PC-3 (cell line): ENCODE results near the gene ZNF493. TPM values are rescaled to one million over a fixed set of nuclear protein-coding genes. Genes with fewer than 3 reads are reported as not detected.

Experiments
- ATAC-seq: fragments of 200-7000 bp; cut with Tn5 transposase; 2 replicates; pipeline ENCODE4 v1.9.1; 2020; ENCODE audit warnings: mild to moderate bottlenecking, moderate library complexity
- BruUV-seq: library from RNA; stranded (reverse); fragments of 400-500 nt; replicated peaks from 2 replicates; lab custom pipeline; 2021; lab: Mats Ljungman, UMichigan
- CTCF ChIA-PET: fragments of 300-600 bp; sonication (Branson Sonifier 250); formaldehyde crosslinking; loops from one replicate; lab custom pipeline; 2022; ENCODE audit warnings: antibody characterized with exemption; lab: Charles Lee
- POLR2A ChIA-PET: fragments of 300-600 bp; sonication (Branson Sonifier 250); formaldehyde crosslinking; loops from one replicate; lab custom pipeline; 2022; ENCODE audit warnings: antibody characterized with exemption; ENCODE audit not compliant: unreplicated experiment; lab: Charles Lee
- DNase-seq: peaks from one replicate; pipeline ENCODE4 v3.0.0-alpha.2; 2015
- H2AFZ ChIP-seq: fragments of 300-600 bp; sonication (generic); 2 replicates; pipeline ENCODE4 v1.6.0; 2016; ENCODE audit warnings: antibody characterized with exemption, low read length
- H3F3A ChIP-seq: fragments of 300-600 bp; sonication (generic); one replicate; pipeline ENCODE4 v1.6.0; 2017; ENCODE audit warnings: antibody characterized with exemption, low read length, control low read depth, mild to moderate bottlenecking; ENCODE audit not compliant: unreplicated experiment
- H3K27ac ChIP-seq: fragments of 300-600 bp; sonication (generic); 2 replicates; pipeline ENCODE4 v1.5.1; 2016; ENCODE audit warnings: mild to moderate bottlenecking, low read length
- H3K27me3 ChIP-seq: fragments of 300-600 bp; sonication (generic); 2 replicates; pipeline ENCODE4 v1.6.1; 2016; ENCODE audit warnings: low read length, mixed read lengths
- H3K36me3 ChIP-seq: fragments of 300-600 bp; sonication (generic); 2 replicates; pipeline ENCODE4 v1.6.1; 2016; ENCODE audit warnings: low read depth, mixed run types, low read length, mixed read lengths
- H3K4me1 ChIP-seq: fragments of 300-600 bp; sonication (generic); 2 replicates; pipeline ENCODE4 v1.5.1; 2016; ENCODE audit warnings: low read length; ENCODE audit not compliant: insufficient read depth
- H3K4me2 ChIP-seq: fragments of 300-600 bp; sonication (generic); 2 replicates; pipeline ENCODE4 v1.6.0; 2016; ENCODE audit warnings: low read length
- H3K4me3 ChIP-seq: fragments of 300-600 bp; sonication (generic); 2 replicates; pipeline ENCODE4 v1.5.1; 2016; ENCODE audit warnings: mild to moderate bottlenecking, low read length, mixed read lengths
- H3K79me2 ChIP-seq: fragments of 300-600 bp; sonication (generic); 2 replicates; pipeline ENCODE4 v1.6.1; 2017; ENCODE audit warnings: low read length, mixed read lengths
- H3K9ac ChIP-seq: fragments of 300-600 bp; sonication (generic); 2 replicates; pipeline ENCODE4 v1.6.0; 2016; ENCODE audit warnings: mild to moderate bottlenecking, low read length
- H3K9me2 ChIP-seq: fragments of 300-600 bp; sonication (generic); replicated peaks from 2 replicates; pipeline ENCODE4 v1.6.1; 2016; ENCODE audit warnings: mixed run types, low read length, mixed read lengths
- H3K9me3 ChIP-seq: fragments of 300-600 bp; sonication (generic); 2 replicates; pipeline ENCODE4 v1.6.1; 2016; ENCODE audit warnings: low read length, mixed read lengths
- H4K20me1 ChIP-seq: fragments of 300-600 bp; sonication (generic); 2 replicates; pipeline ENCODE4 v1.6.1; 2016; ENCODE audit warnings: low read length, mixed read lengths
- CTCF ChIP-seq: fragments of 300-600 bp; sonication (generic); conservative IDR thresholded peaks from 2 replicates; pipeline ENCODE4 v1.5.1; 2017; ENCODE audit warnings: antibody characterized with exemption, low read depth, mild to moderate bottlenecking, low read length
- EZH2 ChIP-seq: fragments of 300-600 bp; sonication (generic); IDR thresholded peaks from one replicate; pipeline ENCODE4 v1.6.1; 2017; ENCODE audit warnings: antibody characterized with exemption, mild to moderate bottlenecking, low read length; ENCODE audit not compliant: unreplicated experiment
- EZH2phosphoT487 ChIP-seq: fragments of 300-600 bp; sonication (generic); IDR thresholded peaks from 2 replicates; pipeline ENCODE4 v1.6.1; 2018; ENCODE audit warnings: mild to moderate bottlenecking, antibody characterized with exemption, low read length, borderline replicate concordance
- intact Hi-C: fragments of 100-400 bp; cut with micrococcal nuclease; formaldehyde crosslinking; loops from 2 replicates; pipeline ENCODE4 v1.9.0; 2023
- total RNA-seq: library from RNA; depleted of rRNA; stranded (reverse); fragments of >200 nt; gene quantifications from 2 replicates; pipeline ENCODE4 v1.2.3, GENCODE V29; 2014

Gene ZNF493
- total RNA-seq, 1 experiment from 2014 or later = 1.3 TPM

GRCh38 chr19:21410166-21410565 is 13.2 kb downstream of the ZNF493 start:
- Histone ChIP-seq H3K79me2 (no peaks in the 10 kb centered on the region), H4K20me1 (no peaks in the 10 kb centered on the region), H3K4me2 (no peak overlapping the region), H3K4me1 (no peaks in the 10 kb centered on the region), H3K9me3 (peaks cover 11% of the 10 kb centered on the region), H3K4me3 (no peak overlapping the region), H3K27ac (no peak overlapping the region), H3K36me3 (no peaks in the 10 kb centered on the region; the same call in 1 of the 2 replicates), H2AFZ (no peak overlapping the region), H3F3A (no peaks in the 10 kb centered on the region), H3K9me2 (no peaks in the 10 kb centered on the region), H3K9ac (no peak overlapping the region), H3K27me3 (no peaks in the 10 kb centered on the region)
- CTCF ChIA-PET = no interaction called here
- POLR2A ChIA-PET = no interaction called here
- no TSS peak for BruUV-seq
- DNase-seq (no peak), ATAC-seq (no peak)
- no peak for TF ChIP-seq EZH2
- intact Hi-C loops = no loop called here

- H3K9me3 ChIP-seq = peaks cover 41% of the 10 kb centered on the region
- H2AFZ ChIP-seq = no peak overlapping the region
- intact Hi-C loops = no loop called here
- no peak for DNase-seq
- H3K27me3 ChIP-seq = no peaks in the 10 kb centered on the region
- no peaks in the 10 kb centered on the region; the same call in 1 of the 2 replicates for H3K36me3 ChIP-seq
- H3K4me2 ChIP-seq = no peak overlapping the region
- TF ChIP-seq CTCF (no peak), EZH2 (no peak), EZH2phosphoT487 (no peak)
- H3K9ac ChIP-seq = no peak overlapping the region
- ChIA-PET POLR2A (no interaction called here), CTCF (no interaction called here)
- no TSS peak for BruUV-seq
- H3K4me1 ChIP-seq = no peaks in the 10 kb centered on the region
- H3K27ac ChIP-seq = no peak overlapping the region
- H4K20me1 ChIP-seq = no peaks in the 10 kb centered on the region
- no peaks in the 10 kb centered on the region for H3K9me2 ChIP-seq
- ATAC-seq = no peak
- H3K79me2 ChIP-seq = no peaks in the 10 kb centered on the region
- H3F3A ChIP-seq = no peaks in the 10 kb centered on the region
- H3K4me3 ChIP-seq = no peak overlapping the region
Observed at GRCh38 chr19:21422244-21422643, 25.3 kb downstream of the ZNF493 start.

- Histone ChIP-seq H4K20me1 (no peaks in the 10 kb centered on the region), H3F3A (no peaks in the 10 kb centered on the region), H3K4me1 (no peaks in the 10 kb centered on the region), H2AFZ (no peak overlapping the region), H3K4me3 (no peak overlapping the region), H3K79me2 (no peaks in the 10 kb centered on the region), H3K27me3 (no peaks in the 10 kb centered on the region), H3K9ac (no peak overlapping the region), H3K4me2 (no peak overlapping the region), H3K9me3 (peaks cover 41% of the 10 kb centered on the region), H3K27ac (no peak overlapping the region), H3K36me3 (no peaks in the 10 kb centered on the region; the same call in 1 of the 2 replicates), H3K9me2 (no peaks in the 10 kb centered on the region)
- DNase-seq (no peak), ATAC-seq (no peak)
- BruUV-seq = no TSS peak
- CTCF ChIA-PET = no interaction called here
- intact Hi-C loops = no loop called here
- TF ChIP-seq EZH2phosphoT487 (no peak), CTCF (no peak), EZH2 (no peak)
- POLR2A ChIA-PET = no interaction called here
Observed at GRCh38 chr19:21423057-21424041, 26.4 kb downstream of the ZNF493 start.
